Subcutaneous abdominal adipose tissue (tissue), 5 donors: Measurements from ENCODE around the gene FMO3.

Experiments used
- H3K27ac ChIP-seq: one replicate; pipeline ENCODE4 v1.7.0; 2013; ENCODE audit warnings: low read depth, mild to moderate bottlenecking, inconsistent platforms, low read length, moderate library complexity
- H3K27me3 ChIP-seq, 5 donors: one replicate each; pipeline ENCODE4 v1.7.0; 2013; ENCODE audit warnings: low read length in 5 of 5, inconsistent platforms in 1 of 5; ENCODE audit not compliant: control insufficient read depth in 5 of 5, insufficient read depth in 4 of 5
- H3K36me3 ChIP-seq, 5 donors: one replicate each; pipeline ENCODE4 v1.7.0; 2013; ENCODE audit warnings: low read length in 5 of 5; ENCODE audit not compliant: control insufficient read depth in 5 of 5, insufficient read depth in 5 of 5
- H3K4me1 ChIP-seq, 5 donors: one replicate each; pipeline ENCODE4 v1.7.0; 2013; ENCODE audit warnings: low read length in 5 of 5, mild to moderate bottlenecking in 3 of 5, moderate library complexity in 1 of 5; ENCODE audit not compliant: control insufficient read depth in 5 of 5, insufficient read depth in 5 of 5
- H3K4me3 ChIP-seq, 5 donors: one replicate each; pipeline ENCODE4 v1.7.0; 2013; ENCODE audit warnings: low read length in 5 of 5, low read depth in 1 of 5
- H3K9ac ChIP-seq, 5 donors: one replicate each; pipeline ENCODE4 v1.7.0; 2013; ENCODE audit warnings: low read length in 5 of 5, mild to moderate bottlenecking in 4 of 5, moderate library complexity in 3 of 5
- H3K9me3 ChIP-seq, 5 donors: one replicate each; pipeline ENCODE4 v1.7.0; 2013; ENCODE audit warnings: low read length in 5 of 5; ENCODE audit not compliant: control insufficient read depth in 5 of 5
- donor health status: healthy.
- donor health status: healthy.
- donor health status: healthy.
- donor health status: healthy.
- donor health status: healthy.

The FMO3 gene

GRCh38 chr1:171150156-171150555 lies 59.5 kb downstream of the FMO3 start:
- Histone ChIP-seq H3K27ac (no peak overlapping the region), H3K4me1 (peaks cover 0 to 13% (median 5%) of the 10 kb centered on the region in 5 donors), H3K27me3 (no peaks in the 10 kb centered on the region), H3K9me3 (no peaks in the 10 kb centered on the region), H3K4me3 (no peak overlapping the region), H3K9ac (no peak overlapping the region), H3K36me3 (no peaks in the 10 kb centered on the region)

GRCh38 chr1:171152549-171152948 lies 61.8 kb downstream of the FMO3 start:
- H3K4me1 ChIP-seq, result peaks cover 0 to 13% (median 5%) of the 10 kb centered on the region in 5 donors

GRCh38 chr1:171155484-171155883 lies 64.8 kb downstream of the FMO3 start:
- Histone ChIP-seq H3K9me3 (no peaks in the 10 kb centered on the region), H3K27ac (no peak overlapping the region), H3K36me3 (no peaks in the 10 kb centered on the region), H3K4me1 (peaks cover 0 to 18% (median 5%) of the 10 kb centered on the region in 5 donors), H3K9ac (no peak overlapping the region), H3K4me3 (no peak overlapping the region), H3K27me3 (no peaks in the 10 kb centered on the region)

More at GRCh38 chr1:171152549-171152948, 61.8 kb downstream of the FMO3 start:
- H3K27me3 ChIP-seq, result no peaks in the 10 kb centered on the region
- H3K4me3 ChIP-seq, result no peak overlapping the region
- H3K36me3 ChIP-seq, result no peaks in the 10 kb centered on the region
- no peak overlapping the region for H3K27ac ChIP-seq
- no peaks in the 10 kb centered on the region for H3K9me3 ChIP-seq
- H3K9ac ChIP-seq, result no peak overlapping the region

GRCh38 chr1:171158096-171158495 lies 67.4 kb downstream of the FMO3 start:
- Histone ChIP-seq H3K9ac (no peak overlapping the region), H3K4me1 (peaks cover 0 to 18% (median 6%) of the 10 kb centered on the region in 5 donors), H3K4me3 (no peak overlapping the region), H3K9me3 (no peaks in the 10 kb centered on the region), H3K36me3 (no peaks in the 10 kb centered on the region), H3K27me3 (no peaks in the 10 kb centered on the region), H3K27ac (no peak overlapping the region)

- no peak overlapping the region for H3K4me3 ChIP-seq
- no peak overlapping the region for H3K27ac ChIP-seq
- no peak overlapping the region for H3K9ac ChIP-seq
- H3K9me3 ChIP-seq, result no peaks in the 10 kb centered on the region
- H3K4me1 ChIP-seq, result peaks cover 0 to 17% (median 6%) of the 10 kb centered on the region in 5 donors
- no peaks in the 10 kb centered on the region for H3K27me3 ChIP-seq
- no peaks in the 10 kb centered on the region for H3K36me3 ChIP-seq
Measured at GRCh38 chr1:171158551-171158950, 67.8 kb downstream of the FMO3 start.

GRCh38 chr1:171159148-171159547 lies 68.4 kb downstream of the FMO3 start:
- Histone ChIP-seq H3K4me3 (no peak overlapping the region), H3K36me3 (no peaks in the 10 kb centered on the region), H3K9me3 (no peaks in the 10 kb centered on the region), H3K9ac (no peak overlapping the region), H3K27me3 (no peaks in the 10 kb centered on the region), H3K4me1 (peaks cover 0 to 17% (median 6%) of the 10 kb centered on the region in 5 donors), H3K27ac (no peak overlapping the region)

GRCh38 chr1:171160211-171160610 lies 69.5 kb downstream of the FMO3 start:
- Histone ChIP-seq H3K9ac (no peak overlapping the region), H3K36me3 (no peaks in the 10 kb centered on the region), H3K27me3 (no peaks in the 10 kb centered on the region), H3K27ac (peak overlapping the region; percentile 30), H3K9me3 (no peaks in the 10 kb centered on the region), H3K4me1 (peaks cover 0 to 17% (median 6%) of the 10 kb centered on the region in 5 donors), H3K4me3 (no peak overlapping the region)

GRCh38 chr1:171160639-171161354 lies 70.1 kb downstream of the FMO3 start:
- no peak overlapping the region for H3K4me3 ChIP-seq
- peaks cover 0 to 16% (median 6%) of the 10 kb centered on the region in 5 donors for H3K4me1 ChIP-seq
- peak overlapping the region in 1 of 5 donors; percentile 6 for H3K9ac ChIP-seq
- H3K9me3 ChIP-seq, result no peaks in the 10 kb centered on the region
- no peaks in the 10 kb centered on the region for H3K36me3 ChIP-seq
- no peaks in the 10 kb centered on the region for H3K27me3 ChIP-seq
- peak overlapping the region; percentile 30 for H3K27ac ChIP-seq

GRCh38 chr1:171161431-171161830 lies 70.7 kb downstream of the FMO3 start:
- Histone ChIP-seq H3K27ac (no peak overlapping the region), H3K9ac (no peak overlapping the region), H3K9me3 (no peaks in the 10 kb centered on the region), H3K4me3 (no peak overlapping the region), H3K27me3 (no peaks in the 10 kb centered on the region), H3K4me1 (peaks cover 0 to 13% (median 6%) of the 10 kb centered on the region in 5 donors), H3K36me3 (no peaks in the 10 kb centered on the region)

GRCh38 chr1:171166361-171166760 lies 75.7 kb downstream of the FMO3 start:
- H3K9ac ChIP-seq, result no peak overlapping the region

More at GRCh38 chr1:171166361-171166760, 75.7 kb downstream of the FMO3 start:
- Histone ChIP-seq H3K9me3 (no peaks in the 10 kb centered on the region), H3K27me3 (no peaks in the 10 kb centered on the region), H3K27ac (no peak overlapping the region), H3K36me3 (no peaks in the 10 kb centered on the region), H3K4me1 (no peaks in the 10 kb centered on the region), H3K4me3 (no peak overlapping the region)
